NK-92 treated with Interleukin-12 subunit alpha and Interleukin-12 subunit beta, amount 100 ng/mL, for 24 hours (cell line): ENCODE data around the gene NBL1.

Experiments used
- DNase-seq: peaks from one replicate; lab custom pipeline; 2025; lab: John Stamatoyannopoulos, UW

Gene NBL1

DNA sequence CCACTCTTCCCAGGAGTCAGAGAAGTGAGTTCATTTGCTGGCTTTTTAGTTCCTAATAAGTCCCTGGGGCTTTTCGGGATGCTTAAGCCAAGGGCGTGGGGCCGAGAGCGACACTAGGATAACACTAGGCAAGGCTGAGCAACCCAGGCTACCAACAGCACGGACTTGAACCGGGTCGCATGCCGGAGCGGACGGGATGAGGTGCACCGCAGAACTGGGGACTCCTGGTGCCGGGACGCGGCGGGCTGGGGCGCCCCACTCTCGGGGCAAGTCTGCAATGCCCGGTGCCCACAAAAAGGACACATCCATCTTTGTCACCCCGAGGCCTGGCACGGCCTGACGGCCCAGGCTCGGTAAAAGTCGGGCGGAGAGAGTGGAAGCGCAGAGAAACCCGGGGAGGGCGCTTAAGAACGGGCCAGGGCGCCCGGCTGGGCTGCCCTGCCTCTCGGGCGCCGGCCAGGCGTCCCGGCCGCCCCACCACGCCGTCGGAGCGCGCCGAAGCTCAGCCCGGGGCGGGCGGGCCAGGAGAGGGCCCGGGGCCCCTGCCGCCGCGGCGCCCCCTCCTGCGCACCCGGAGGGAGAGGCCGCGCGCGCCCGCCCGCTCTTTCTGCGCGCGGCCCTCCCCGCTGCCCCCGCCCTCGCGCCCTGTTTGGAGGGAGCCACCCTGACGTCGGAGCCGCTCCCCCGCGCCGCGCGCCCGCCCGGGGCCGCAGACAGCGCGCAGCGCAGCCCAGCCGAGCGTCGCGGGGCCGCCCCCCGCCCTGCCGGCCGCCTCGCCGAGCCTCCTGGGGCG is at the start of gene NBL1:
NBL1 (plus strand) TSS at position 710 of the 793 bp plus-strand sequence. CDS start 10,720 bp downstream, outside the sequence.
- DNase-seq, result no peak

DNA sequence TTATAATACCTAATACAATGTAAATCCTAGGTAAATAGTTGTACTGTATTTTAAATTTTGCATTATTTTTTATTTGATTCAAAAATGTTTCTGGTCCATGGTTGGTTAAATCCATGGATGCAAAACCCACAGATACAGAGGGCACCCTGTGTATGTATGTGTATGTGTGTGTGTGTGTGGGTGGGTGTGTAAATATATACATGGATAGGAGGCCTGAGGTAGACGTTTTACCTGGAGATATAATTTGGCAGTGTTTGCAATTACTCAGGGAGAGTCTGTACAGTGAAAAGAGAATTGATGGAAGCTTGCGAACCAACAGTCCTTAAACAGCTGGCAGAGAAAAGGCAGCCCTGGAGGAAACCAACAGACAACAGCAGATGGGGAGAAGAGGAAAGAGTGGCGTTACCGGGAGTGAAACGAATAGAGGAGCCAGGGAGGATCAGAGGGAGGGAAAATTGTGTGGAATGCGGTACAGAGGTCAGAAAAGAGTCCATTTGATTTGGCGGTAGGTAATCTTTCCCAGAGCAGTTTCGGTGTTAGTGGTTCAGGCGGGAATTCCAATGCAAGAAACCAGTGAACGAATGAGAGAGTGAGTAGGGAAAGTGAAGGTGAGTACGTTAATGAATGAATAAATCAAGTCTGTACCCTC is 47.9 kb upstream of the NBL1 start:
- no peak for DNase-seq

DNA sequence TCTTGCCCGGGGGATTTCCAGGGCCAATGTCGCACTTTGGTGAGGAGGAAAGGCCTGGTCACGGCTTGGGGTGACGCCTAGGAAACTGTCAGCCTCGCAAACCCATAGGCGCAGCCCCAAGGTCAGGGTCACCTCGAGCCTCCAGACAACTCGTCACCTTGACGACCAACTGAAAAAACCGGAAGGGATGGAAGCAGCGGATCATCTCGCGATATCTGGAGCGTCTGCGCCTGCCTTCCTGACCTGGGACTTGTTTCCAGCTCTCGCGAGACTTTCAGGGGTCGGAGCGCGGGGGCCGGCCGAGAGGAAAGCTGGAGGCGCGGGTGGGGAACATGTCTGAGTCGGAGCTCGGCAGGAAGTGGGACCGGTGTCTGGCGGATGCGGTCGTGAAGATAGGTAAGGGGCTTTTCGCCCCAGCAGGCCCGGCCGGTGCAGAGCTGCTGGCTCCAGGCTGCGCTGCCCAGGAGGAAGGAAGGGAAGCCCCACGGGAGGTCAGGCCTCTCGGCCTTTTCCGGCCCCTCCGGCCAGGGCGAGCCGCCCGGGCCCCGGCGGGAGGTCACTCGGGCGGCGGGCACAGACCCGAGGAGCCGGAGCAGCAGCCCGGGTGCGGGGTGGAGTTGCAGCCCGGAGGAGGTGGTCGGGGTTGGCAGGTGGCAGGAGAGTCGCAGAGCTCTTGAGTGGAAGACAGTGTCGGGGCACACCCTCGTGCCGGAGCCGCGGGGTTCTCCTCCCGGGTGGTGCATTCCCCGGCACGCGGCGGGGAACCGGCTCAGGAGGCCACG is 47.2 kb upstream of the NBL1 start:
- DNase-seq, result peak; percentile 98

DNA sequence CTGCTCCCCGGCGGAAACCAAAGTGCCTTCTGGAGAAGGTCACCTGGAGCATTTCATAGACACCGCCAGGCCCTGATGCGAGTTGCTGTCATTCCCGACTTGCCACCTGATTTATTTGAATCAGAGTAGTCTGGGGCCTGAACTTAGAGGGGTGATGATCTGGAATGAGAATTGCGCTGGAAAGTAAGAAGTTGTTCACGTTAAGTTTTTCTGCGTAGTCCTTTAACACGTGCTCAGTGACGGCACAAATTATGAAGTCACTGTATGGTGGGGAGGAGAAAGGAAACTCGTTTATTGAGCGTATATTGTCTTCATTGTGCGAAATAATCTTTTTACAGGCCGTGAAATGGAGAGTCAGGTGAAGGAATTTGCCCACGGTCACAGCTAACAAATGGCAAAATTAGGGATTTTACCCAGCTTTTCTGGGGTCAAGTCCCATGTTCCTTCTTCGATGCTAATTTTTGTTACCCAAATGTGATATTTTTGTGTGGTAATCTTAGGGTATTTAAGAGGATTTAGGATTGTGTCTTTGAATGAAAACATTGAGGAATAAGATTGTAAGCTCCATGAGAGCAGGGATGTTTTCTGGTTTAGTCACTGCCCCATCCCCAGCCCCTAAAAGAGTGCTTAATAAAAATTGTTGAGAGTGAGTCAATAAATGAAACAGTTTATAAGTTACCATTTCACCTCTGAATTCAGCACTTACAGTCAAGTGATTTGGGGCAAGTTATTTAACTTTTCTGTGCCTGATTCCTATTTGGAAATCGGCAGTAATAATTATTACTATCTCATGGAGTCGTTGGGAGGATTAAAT is 46.4 kb upstream of the NBL1 start:
- no peak for DNase-seq

GRCh38 chr1:19599810-19600209 is 44.3 kb upstream of the NBL1 start:
- DNase-seq, result no peak

DNA sequence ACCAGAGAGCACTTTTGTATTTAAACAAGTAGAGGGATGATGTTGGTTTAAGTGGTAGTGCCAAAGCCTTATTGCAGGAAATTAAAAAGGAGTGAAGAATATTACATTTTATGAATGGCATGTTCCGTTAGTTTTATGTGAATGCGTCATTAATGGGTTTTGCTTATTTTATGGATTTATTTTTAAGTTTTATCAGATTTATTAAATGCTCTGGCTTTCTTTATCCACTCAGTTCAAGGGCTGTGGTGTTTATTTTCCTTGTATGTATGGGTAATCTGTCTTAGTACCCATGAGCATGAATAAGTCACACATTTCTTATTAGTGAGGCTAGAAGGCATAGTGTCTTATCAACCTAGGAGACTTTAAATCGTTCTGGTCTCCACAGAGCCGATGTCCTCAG is 41.6 kb upstream of the NBL1 start:
- DNase-seq, result no peak

DNA sequence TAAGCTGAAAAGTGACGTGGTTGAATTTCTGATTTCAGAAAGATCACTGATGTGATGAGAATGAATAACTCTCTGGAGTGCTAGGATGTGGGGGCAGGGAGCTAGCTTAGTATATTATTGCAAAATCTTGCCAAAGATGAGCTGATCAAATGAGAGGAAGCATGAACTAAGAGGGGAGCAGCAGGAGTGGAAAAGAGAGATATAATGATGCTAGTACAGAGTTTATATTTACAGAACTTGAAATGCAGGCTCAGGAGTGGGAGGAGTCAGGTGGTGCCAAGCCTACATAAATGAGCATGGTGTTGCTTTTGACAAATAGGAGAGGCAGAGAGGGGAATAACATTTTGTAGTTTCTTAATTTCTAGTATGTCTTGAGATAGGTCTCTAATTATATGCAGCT is 38.1 kb upstream of the NBL1 start:
- no peak for DNase-seq

- no peak for DNase-seq
Measured at GRCh38 chr1:19606817-19607642, 37.1 kb upstream of the NBL1 start.

DNA sequence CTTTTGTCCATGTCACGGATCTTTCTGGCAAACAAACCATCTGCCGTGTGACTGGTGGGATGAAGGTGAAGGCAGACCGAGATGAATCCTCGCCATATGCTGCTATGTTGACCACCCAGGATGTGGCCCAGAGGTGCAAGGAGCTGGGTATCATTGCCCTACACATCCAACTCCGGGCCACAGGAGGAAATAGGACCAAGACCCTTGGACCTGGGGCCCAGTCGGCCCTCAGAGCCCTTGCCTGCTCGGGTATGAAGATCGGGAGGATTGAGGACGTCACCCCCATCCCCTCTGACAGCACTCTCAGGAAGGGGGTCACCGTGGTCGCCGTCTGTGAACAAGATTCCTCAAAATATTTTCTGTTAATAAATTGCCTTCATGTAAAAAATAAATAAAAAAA is 35.9 kb upstream of the NBL1 start:
- DNase-seq, result no peak

DNA sequence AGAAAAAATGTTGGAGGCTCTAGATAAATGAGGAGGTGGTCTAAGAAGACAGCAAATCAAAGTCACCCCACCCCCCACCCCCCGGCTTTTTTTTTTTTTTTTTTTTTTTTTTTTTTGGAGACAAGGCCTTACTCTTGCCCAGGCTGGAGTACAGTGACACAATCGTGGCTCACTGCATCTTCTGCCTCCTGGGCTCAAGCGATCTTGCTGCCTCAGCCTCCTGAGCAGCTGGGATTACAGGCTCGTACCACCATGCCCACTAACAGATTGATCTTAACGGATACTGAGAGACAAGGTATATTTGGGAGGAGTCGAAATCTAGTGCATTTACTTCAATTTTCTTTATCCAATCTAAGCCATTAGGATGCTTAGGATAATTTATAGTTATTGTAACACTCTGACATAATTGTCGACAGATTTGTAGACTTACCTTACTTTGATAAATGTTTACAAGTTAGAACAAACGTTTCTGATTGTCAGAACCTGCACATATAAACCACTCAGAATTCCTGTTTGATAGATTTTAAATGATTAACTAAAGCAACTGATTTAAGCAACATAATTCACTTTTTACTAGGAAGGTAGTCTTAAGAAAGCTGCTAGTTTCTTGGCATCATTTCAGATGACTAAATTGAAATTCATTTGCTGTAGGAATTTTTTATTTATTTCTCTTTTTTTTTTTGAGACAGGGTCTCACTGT is 33.7 kb upstream of the NBL1 start:
- no peak for DNase-seq

DNA sequence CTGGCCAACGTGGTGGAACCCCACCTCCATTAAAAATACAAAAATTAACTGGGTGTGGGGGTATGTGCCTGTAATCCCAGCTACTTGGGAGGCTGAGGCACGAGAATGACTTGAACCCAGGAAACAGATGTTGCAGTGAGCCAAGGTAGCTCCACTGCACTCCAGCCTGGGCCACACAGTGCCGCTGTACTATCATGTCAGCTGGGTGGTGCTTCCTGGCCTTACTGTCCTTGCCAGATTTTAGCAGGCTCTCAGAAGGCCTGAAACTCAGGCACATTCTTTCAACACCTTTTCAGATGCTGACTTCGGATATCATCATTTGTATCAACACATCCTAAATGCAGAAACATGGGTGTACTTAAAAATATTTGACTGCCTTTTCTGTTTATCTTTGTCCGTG is 31.6 kb upstream of the NBL1 start:
- DNase-seq, result no peak

DNA sequence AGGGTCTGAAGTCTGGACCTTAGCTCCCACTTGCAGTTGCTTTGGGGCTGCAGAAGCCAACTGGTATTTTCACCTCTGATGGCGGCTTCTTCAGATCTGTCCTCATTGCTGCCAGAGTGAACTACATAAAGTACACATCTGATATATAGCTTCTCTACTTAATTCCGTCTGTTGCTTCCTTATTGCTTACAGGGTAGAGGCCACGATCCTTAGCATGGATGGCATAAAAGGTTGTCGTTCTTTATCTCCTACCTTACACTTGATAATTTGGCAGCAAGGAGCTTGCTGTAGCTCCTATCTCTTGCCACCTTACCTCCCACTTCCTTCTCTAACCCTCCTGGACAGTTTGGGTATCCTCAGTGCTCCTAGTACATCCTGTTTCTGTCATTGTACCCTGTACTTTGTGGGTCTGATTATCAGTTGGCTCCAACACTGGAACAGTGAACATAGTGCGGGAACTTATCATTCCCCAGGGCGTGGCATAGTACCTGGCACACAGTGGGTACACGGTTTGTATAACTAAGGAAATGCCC is 30.9 kb upstream of the NBL1 start:
- no peak for DNase-seq

GRCh38 chr1:19615438-19615837 is 28.7 kb upstream of the NBL1 start:
- no peak for DNase-seq

DNA sequence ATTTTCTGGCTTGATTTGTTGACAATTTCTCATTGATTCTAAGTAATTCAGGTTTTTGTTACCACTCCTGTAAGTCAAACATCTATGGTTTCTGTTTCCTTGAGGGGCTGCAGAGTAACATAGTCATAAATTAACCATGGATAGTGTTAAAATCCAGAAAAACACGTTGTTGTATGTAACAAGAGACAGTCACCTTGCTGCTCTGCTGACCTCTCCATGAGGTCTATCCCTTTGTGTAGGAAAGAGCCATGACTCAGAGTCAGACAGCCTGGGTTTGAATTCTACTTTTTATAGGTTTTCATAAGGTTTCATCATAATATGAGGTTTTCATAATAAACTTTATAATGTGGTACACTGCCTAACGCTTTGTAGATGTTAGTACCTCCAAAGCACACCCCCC is 27.6 kb upstream of the NBL1 start:
- no peak for DNase-seq

DNA sequence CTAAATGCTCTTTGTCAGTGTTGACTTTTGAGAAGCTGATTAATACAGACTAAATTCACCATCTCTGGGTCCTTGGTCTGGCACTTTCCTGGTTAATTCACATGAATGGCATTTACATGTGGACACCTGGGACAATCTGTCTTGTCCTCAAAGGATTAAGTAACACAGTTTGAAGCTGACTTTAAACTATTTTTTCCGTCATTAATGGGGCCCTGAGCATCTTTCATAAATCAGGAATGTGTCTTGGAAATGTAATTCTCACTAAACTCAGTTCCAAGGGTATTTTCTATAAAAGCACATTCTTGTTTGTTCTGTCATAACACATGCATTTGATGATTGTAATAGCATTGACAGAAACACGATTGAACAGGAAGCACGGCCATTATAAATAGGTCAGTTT is 26.7 kb upstream of the NBL1 start:
- DNase-seq, result no peak

GRCh38 chr1:19618428-19618827 is 25.7 kb upstream of the NBL1 start:
- DNase-seq, result no peak

DNA sequence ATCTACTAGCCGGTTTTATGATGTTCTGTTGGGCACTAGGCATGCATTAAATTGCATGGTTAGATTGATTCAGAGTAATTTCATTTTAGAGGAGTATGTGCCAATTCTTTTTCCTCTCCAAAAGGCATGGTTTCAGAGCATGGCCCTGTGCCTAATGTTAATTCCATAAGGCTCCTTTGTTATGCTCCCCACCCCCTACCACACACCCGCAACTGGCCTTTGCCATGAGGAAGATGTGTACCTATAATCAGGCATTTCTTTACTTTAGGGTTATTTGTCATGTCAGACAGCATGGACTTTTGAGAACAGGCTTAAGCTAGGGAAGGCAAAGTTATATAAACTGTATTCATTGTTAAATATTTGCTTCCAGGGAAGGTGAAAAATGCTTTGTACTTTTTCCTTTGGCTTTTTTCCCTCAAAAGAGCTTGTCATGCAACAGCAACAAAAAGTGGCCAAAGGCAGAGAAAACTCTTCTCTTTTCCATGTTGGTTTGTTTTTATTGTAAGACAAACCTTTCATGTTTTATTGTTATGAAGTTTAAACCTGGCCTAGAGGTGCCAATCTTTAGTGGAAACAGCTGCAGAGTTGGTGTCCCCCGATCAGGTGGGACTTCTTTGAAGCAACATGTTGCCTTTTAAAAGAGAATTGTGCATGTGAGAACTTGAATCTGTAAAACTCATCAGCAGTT is 24.3 kb upstream of the NBL1 start:
- no peak for DNase-seq

DNA sequence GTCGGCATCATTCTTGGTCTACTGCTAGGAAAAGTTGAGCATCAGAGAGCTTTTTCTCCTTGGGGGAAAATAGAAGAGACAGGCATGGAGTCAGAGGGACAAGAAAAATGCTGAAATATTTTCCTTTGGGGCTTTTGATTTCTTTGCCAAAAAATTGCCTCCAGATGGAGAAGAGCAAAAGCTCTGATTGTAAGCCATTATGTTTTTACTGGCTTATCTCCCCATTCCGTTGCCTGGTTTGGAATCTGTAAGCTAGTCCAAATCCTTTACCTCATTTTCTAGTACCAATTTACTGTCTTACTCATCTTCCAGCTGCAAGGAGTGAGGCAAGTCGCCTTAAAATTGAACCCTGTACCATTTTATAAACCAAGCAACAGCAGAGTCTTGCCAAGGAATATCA is 23.3 kb upstream of the NBL1 start:
- no peak for DNase-seq

GRCh38 chr1:19621274-19621950 is 22.7 kb upstream of the NBL1 start:
- DNase-seq, result no peak
